Colonic mucosa (tissue), 4 donors: ENCODE measurements around the gene S100A10. TPM values are rescaled to one million over a fixed set of nuclear protein-coding genes. Genes with fewer than 3 reads are reported as not detected.
A peak's percentile ranks its signal among the peaks of the same experiment; 100 is the strongest.

Experiments
- DNase-seq: peaks from one replicate; pipeline ENCODE4 v3.0.0-alpha.2; 2020
- H3K27ac ChIP-seq: fragments of 200-600 bp; one replicate; pipeline ENCODE4 v1.8.0; 2021
- H3K27me3 ChIP-seq: fragments of 200-600 bp; one replicate; pipeline ENCODE4 v1.8.0; 2021
- H3K36me3 ChIP-seq: fragments of 200-600 bp; one replicate; pipeline ENCODE4 v1.8.0; 2021
- H3K4me1 ChIP-seq: fragments of 200-600 bp; one replicate; pipeline ENCODE4 v1.8.0; 2021; ENCODE audit warnings: mild to moderate bottlenecking
- H3K4me3 ChIP-seq: fragments of 200-600 bp; one replicate; pipeline ENCODE4 v1.8.0; 2021
- H3K9ac ChIP-seq, 2 donors: one replicate each; pipeline ENCODE4 v1.7.0; 2013; ENCODE audit warnings: control low read depth in 2 of 2, low read depth in 2 of 2, low read length in 2 of 2
- H3K9me3 ChIP-seq: fragments of 200-600 bp; one replicate; pipeline ENCODE4 v1.8.0; 2021
- intact Hi-C: fragments of 100-400 bp; cut with DNase I; formaldehyde crosslinking; loops from one replicate; pipeline ENCODE4 v1.14.1; 2022
- total RNA-seq, 2 donors: library from RNA; stranded (reverse); fragmentation: NEBNext Ultra II Directional in 1 of 2; extraction: Animal tissue kit (Norgen Biotek cat#: 25700) in 1 of 2; gene quantifications; one replicate each; pipeline ENCODE4 v1.2.1, GENCODE V29; 2021
- TF ChIP-seq, protein P1 (sequence below): fragments of 200-600 bp; IDR thresholded peaks from one replicate; pipeline ENCODE4 v1.8.0; 2022; ENCODE audit warnings: antibody characterized with exemption, mild to moderate bottlenecking
- donor health status: healthy.
- donor health status: DM: no; HTN: no; CAD: no.
- donor health status: DM: no; HTN: no; CAD: no.

Gene S100A10
- total RNA-seq, 2 donors from 2014 or later: 1,313 to 1,485 TPM

- Histone ChIP-seq H3K4me1 (peaks cover 31% of the 10 kb centered on the region), H3K36me3 (no peaks in the 10 kb centered on the region), H3K4me3 (no peak overlapping the region), H3K27me3 (no peaks in the 10 kb centered on the region), H3K9ac (no peak overlapping the region), H3K27ac (no peak overlapping the region), H3K9me3 (no peaks in the 10 kb centered on the region)
- intact Hi-C loops: no loop called here
- TF ChIP-seq, protein P1, sequence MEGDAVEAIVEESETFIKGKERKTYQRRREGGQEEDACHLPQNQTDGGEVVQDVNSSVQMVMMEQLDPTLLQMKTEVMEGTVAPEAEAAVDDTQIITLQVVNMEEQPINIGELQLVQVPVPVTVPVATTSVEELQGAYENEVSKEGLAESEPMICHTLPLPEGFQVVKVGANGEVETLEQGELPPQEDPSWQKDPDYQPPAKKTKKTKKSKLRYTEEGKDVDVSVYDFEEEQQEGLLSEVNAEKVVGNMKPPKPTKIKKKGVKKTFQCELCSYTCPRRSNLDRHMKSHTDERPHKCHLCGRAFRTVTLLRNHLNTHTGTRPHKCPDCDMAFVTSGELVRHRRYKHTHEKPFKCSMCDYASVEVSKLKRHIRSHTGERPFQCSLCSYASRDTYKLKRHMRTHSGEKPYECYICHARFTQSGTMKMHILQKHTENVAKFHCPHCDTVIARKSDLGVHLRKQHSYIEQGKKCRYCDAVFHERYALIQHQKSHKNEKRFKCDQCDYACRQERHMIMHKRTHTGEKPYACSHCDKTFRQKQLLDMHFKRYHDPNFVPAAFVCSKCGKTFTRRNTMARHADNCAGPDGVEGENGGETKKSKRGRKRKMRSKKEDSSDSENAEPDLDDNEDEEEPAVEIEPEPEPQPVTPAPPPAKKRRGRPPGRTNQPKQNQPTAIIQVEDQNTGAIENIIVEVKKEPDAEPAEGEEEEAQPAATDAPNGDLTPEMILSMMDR: no peak
- DNase-seq: no peak
These were observed 7.9 kb downstream of the S100A10 start for GRCh38 chr1:151985768-151986167.

DNA sequence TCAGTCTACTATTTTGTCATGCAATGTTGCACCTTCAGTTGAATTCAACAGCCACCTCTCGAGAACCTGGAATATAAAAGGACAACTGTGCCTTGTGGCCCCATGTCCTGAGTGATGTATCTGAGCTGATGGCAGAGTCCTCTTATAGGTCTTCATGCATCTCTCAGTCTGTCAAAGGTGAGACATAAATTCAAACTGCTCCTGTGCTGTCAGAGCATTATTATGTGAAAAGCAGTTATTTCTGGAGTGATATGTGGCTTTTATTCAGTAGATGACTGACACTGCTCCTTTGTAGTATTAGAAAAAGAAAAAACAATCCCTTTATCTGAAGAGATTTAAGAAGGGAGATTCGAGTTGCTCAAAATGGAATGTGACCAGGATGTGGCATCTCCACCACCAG, 8.4 kb downstream of the S100A10 start:
- H3K27me3 ChIP-seq: no peaks in the 10 kb centered on the region
- no peak overlapping the region for H3K9ac ChIP-seq
- no peak overlapping the region for H3K4me3 ChIP-seq
- DNase-seq: no peak
- TF ChIP-seq, protein P1: no peak
- H3K36me3 ChIP-seq: no peaks in the 10 kb centered on the region
- H3K9me3 ChIP-seq: no peaks in the 10 kb centered on the region
- intact Hi-C loops: no loop called here
- peaks cover 26% of the 10 kb centered on the region for H3K4me1 ChIP-seq
- no peak overlapping the region for H3K27ac ChIP-seq

DNA sequence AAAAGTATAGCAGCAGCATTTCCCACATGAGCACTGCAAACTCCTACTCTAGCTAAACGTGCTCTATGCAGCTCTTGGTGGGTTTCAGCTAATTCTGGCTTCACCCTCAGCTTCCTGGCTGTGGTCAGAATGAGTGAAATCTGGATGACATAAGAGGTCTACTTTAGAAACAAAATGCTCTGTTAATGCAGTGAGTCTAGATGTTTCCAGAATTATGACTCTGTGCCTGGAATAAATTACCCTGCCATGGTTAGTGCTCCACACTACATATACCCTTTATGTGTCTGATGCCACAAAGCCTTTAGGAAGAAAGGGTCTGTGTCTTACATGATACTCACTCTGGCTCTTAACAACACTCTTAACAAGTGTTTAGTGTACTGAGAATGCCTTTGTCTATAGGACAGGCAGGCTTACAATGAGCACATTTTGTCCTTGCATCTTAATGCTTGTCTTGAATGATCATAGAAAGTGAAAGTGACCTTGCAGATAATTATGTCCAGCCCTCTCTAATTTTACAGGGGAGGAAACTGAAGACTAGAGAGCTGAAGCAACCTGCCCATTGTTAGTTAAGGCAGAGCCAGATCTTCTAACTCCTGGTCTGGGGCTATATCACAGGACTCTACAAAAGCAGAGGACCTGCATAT, 9.2 kb downstream of the S100A10 start:
- no peak overlapping the region for H3K27ac ChIP-seq
- TF ChIP-seq, protein P1: no peak

DNA sequence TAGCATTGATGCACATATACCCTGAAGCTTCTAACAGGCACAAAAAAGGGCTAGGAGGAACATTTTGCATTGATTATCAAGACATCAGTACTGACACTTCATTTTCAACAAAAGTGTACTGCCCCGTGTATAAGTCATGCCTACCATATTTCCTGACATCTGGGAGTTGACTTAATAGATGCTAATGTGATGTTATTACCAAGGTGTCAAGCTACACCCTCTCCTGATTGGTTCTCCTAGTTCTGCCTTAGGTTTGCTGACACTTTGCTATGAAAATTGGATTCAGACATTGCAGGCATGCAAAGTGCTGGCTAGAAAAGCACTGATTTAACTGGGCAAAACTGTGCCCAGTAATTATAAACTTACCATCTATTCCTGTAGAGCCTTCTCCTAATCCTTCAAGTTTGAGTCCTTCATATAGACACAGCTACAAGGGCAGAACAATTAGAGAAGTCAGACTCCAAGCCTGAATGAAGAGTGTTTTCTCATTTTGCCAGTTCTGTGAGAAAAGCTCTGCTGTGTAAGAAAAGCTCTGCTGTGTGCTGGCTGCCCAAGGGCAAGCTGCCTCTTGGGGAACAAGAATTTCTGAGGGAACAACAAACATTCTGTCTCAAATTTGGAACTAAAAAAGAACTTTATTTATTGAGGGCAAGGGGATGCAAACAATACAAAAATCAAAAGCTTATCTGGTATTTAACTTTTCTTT, 11.2 kb downstream of the S100A10 start:
- no peak overlapping the region for H3K27ac ChIP-seq
- no peak overlapping the region for H3K9ac ChIP-seq
- intact Hi-C loops: no loop called here
- peaks cover 5% of the 10 kb centered on the region for H3K4me1 ChIP-seq
- no peaks in the 10 kb centered on the region for H3K36me3 ChIP-seq
- TF ChIP-seq, protein P1: no peak
- no peaks in the 10 kb centered on the region for H3K27me3 ChIP-seq
- H3K9me3 ChIP-seq: no peaks in the 10 kb centered on the region
- no peak overlapping the region for H3K4me3 ChIP-seq
- DNase-seq: no peak

More for the DNA sequence above, 9.2 kb downstream of the S100A10 start:
- no peak for DNase-seq
- Histone ChIP-seq H3K4me3 (no peak overlapping the region), H3K27me3 (no peaks in the 10 kb centered on the region), H3K36me3 (no peaks in the 10 kb centered on the region), H3K9ac (no peak overlapping the region), H3K4me1 (peaks cover 18% of the 10 kb centered on the region), H3K9me3 (no peaks in the 10 kb centered on the region)
- intact Hi-C loops: no loop called here

GRCh38 chr1:151981178-151981525, 12.5 kb downstream of the S100A10 start:
- no peaks in the 10 kb centered on the region for H3K36me3 ChIP-seq
- no peak overlapping the region for H3K9ac ChIP-seq
- no peak overlapping the region for H3K4me3 ChIP-seq
- intact Hi-C loops: no loop called here
- H3K9me3 ChIP-seq: no peaks in the 10 kb centered on the region
- H3K27me3 ChIP-seq: no peaks in the 10 kb centered on the region
- peaks cover 5% of the 10 kb centered on the region for H3K4me1 ChIP-seq
- H3K27ac ChIP-seq: peak overlapping the region; percentile 46
- no peak for DNase-seq
- TF ChIP-seq, protein P1: no peak
